ENCODE measurements around the gene ITGAL. TPM values are rescaled to one million over a fixed set of nuclear protein-coding genes. Genes with fewer than 3 reads are reported as not detected.

ITGAL gene
- total and polyA plus RNA-seq, 4 donors, result 4.3 to 11.8 (median 6.9) TPM

DNA sequence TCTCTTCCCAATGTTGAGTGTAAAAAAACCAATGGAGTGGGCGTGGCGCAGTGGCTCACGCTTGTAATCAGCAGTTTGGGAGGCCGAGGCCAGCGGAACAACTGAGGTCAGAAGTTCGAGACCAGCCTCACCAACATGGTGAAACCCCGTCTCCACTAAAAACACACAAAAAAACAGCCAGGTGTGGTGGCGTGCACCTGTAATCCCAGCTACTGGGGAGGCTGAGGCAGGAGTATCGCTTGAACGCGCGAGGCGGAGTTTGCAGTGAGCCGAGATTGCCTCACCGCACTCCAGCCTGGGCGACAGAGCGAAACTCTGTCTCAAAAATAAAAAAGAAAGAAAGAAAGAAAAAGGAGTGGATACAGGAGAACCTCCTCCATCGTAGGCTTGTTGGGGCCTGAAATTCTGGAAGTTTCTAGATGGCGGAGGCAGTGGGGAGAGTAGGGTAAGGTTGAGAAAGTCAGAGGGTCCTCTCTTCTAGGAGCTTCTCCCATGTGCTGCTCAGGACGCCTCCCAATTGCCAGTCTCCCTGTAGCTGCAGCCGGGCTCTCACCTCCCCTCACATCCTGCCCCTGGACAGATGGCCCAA is 86.3 kb downstream of the ITGAL start:
- peak overlapping the region in 2 of 3 donors; percentile 25 to 46 for H3K4me3 ChIP-seq (ENCODE audit: low read depth in 1 of 3, low read length in 3 of 3)
- H3K27me3 ChIP-seq (ENCODE audit: control insufficient read depth in 4 of 4, insufficient read depth in 4 of 4, low read length in 3 of 4), result no peaks in the 10 kb centered on the region
- no peaks in the 10 kb centered on the region for H3K9me3 ChIP-seq (ENCODE audit: control insufficient read depth in 4 of 4, low read length in 3 of 4)
- H3K27ac ChIP-seq (ENCODE audit: low read depth in 1 of 2, low read length in 2 of 2), result peak overlapping the region; percentile 91 to 94
- TF ChIP-seq FOXA1 (IDR thresholded peaks at IDR 0.05), result no peak
- no peak for TF ChIP-seq RAD21 (IDR thresholded peaks at IDR 0.05)
- no peak for TF ChIP-seq TAF1 (conservative IDR thresholded peaks at IDR 0.05)
- TF ChIP-seq HNF4G (IDR thresholded peaks at IDR 0.05), result no peak
- no peak for TF ChIP-seq SP1 (IDR thresholded peaks at IDR 0.05)
- TF ChIP-seq, protein P1, sequence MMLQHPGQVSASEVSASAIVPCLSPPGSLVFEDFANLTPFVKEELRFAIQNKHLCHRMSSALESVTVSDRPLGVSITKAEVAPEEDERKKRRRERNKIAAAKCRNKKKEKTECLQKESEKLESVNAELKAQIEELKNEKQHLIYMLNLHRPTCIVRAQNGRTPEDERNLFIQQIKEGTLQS (IDR thresholded peaks at IDR 0.05), result no peak
- no peak for TF ChIP-seq EGR1 (IDR thresholded peaks at IDR 0.05; ENCODE audit: low read depth in 2 of 2)
- no peak for TF ChIP-seq GABPA (IDR thresholded peaks at IDR 0.05 in 1 of 2, conservative IDR thresholded peaks at IDR 0.05 in 1 of 2)
- TF ChIP-seq, protein P2, sequence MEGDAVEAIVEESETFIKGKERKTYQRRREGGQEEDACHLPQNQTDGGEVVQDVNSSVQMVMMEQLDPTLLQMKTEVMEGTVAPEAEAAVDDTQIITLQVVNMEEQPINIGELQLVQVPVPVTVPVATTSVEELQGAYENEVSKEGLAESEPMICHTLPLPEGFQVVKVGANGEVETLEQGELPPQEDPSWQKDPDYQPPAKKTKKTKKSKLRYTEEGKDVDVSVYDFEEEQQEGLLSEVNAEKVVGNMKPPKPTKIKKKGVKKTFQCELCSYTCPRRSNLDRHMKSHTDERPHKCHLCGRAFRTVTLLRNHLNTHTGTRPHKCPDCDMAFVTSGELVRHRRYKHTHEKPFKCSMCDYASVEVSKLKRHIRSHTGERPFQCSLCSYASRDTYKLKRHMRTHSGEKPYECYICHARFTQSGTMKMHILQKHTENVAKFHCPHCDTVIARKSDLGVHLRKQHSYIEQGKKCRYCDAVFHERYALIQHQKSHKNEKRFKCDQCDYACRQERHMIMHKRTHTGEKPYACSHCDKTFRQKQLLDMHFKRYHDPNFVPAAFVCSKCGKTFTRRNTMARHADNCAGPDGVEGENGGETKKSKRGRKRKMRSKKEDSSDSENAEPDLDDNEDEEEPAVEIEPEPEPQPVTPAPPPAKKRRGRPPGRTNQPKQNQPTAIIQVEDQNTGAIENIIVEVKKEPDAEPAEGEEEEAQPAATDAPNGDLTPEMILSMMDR (IDR thresholded peaks at IDR 0.05; ENCODE audit: low read depth, low read length, missing input control), result no peak
- TF ChIP-seq JUND (IDR thresholded peaks at IDR 0.05), result no peak
- TF ChIP-seq, protein P3, sequence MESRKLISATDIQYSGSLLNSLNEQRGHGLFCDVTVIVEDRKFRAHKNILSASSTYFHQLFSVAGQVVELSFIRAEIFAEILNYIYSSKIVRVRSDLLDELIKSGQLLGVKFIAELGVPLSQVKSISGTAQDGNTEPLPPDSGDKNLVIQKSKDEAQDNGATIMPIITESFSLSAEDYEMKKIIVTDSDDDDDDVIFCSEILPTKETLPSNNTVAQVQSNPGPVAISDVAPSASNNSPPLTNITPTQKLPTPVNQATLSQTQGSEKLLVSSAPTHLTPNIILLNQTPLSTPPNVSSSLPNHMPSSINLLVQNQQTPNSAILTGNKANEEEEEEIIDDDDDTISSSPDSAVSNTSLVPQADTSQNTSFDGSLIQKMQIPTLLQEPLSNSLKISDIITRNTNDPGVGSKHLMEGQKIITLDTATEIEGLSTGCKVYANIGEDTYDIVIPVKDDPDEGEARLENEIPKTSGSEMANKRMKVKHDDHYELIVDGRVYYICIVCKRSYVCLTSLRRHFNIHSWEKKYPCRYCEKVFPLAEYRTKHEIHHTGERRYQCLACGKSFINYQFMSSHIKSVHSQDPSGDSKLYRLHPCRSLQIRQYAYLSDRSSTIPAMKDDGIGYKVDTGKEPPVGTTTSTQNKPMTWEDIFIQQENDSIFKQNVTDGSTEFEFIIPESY (IDR thresholded peaks at IDR 0.05), result no peak
- TF ChIP-seq, protein P4, sequence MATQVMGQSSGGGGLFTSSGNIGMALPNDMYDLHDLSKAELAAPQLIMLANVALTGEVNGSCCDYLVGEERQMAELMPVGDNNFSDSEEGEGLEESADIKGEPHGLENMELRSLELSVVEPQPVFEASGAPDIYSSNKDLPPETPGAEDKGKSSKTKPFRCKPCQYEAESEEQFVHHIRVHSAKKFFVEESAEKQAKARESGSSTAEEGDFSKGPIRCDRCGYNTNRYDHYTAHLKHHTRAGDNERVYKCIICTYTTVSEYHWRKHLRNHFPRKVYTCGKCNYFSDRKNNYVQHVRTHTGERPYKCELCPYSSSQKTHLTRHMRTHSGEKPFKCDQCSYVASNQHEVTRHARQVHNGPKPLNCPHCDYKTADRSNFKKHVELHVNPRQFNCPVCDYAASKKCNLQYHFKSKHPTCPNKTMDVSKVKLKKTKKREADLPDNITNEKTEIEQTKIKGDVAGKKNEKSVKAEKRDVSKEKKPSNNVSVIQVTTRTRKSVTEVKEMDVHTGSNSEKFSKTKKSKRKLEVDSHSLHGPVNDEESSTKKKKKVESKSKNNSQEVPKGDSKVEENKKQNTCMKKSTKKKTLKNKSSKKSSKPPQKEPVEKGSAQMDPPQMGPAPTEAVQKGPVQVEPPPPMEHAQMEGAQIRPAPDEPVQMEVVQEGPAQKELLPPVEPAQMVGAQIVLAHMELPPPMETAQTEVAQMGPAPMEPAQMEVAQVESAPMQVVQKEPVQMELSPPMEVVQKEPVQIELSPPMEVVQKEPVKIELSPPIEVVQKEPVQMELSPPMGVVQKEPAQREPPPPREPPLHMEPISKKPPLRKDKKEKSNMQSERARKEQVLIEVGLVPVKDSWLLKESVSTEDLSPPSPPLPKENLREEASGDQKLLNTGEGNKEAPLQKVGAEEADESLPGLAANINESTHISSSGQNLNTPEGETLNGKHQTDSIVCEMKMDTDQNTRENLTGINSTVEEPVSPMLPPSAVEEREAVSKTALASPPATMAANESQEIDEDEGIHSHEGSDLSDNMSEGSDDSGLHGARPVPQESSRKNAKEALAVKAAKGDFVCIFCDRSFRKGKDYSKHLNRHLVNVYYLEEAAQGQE (IDR thresholded peaks at IDR 0.05), result no peak
- no peak for TF ChIP-seq YY1 (IDR thresholded peaks at IDR 0.05)
- WGBS, result 82% methylated on average over 21 of the region's 21 CpGs
- peaks cover 2 to 10% (median 5%) of the 10 kb centered on the region in 4 donors for H3K36me3 ChIP-seq (ENCODE audit: control insufficient read depth in 4 of 4, insufficient read depth in 3 of 4, low read depth in 1 of 4, low read length in 3 of 4)
- no peak for DNase-seq (ENCODE audit: low spot score)
- peaks cover 2 to 18% (median 10%) of the 10 kb centered on the region in 4 donors for H3K4me1 ChIP-seq (ENCODE audit: control insufficient read depth in 4 of 4, insufficient read depth in 4 of 4, low read length in 3 of 4)
- H3K9ac ChIP-seq (ENCODE audit: low read depth in 1 of 2, low read length in 2 of 2), result no peak overlapping the region

DNA sequence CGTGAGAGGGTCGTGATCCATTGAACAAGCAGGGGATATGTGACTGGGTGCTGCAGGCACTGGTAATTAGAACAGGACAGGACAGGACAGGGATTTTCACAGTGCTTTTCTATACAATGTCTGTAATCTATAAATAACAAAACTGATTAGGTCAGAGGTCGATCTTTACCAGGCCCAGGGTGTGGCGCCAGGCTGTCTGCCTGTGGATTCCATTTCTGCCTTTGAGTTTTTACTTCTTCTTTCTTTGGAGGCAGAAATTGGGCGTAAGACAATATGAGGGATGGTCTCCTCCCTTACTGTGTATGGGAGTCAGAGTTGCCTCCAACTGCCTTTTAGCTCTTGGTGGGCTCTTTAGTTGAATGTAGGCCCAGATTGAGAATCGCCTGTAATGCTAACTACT is 87.1 kb downstream of the ITGAL start:
- H3K9ac ChIP-seq (ENCODE audit: low read depth in 1 of 2, low read length in 2 of 2), result no peak overlapping the region
- no peak overlapping the region for H3K27ac ChIP-seq (ENCODE audit: low read depth in 1 of 2, low read length in 2 of 2)
- peaks cover 2 to 18% (median 10%) of the 10 kb centered on the region in 4 donors for H3K4me1 ChIP-seq (ENCODE audit: control insufficient read depth in 4 of 4, insufficient read depth in 4 of 4, low read length in 3 of 4)
- H3K4me3 ChIP-seq (ENCODE audit: low read depth in 1 of 3, low read length in 3 of 3), result no peak overlapping the region
- H3K36me3 ChIP-seq (ENCODE audit: control insufficient read depth in 4 of 4, insufficient read depth in 3 of 4, low read depth in 1 of 4, low read length in 3 of 4), result peaks cover 2 to 10% (median 3%) of the 10 kb centered on the region in 4 donors
- H3K27me3 ChIP-seq (ENCODE audit: control insufficient read depth in 4 of 4, insufficient read depth in 4 of 4, low read length in 3 of 4), result no peaks in the 10 kb centered on the region
- WGBS, result 94% methylated on average over 6 of the region's 6 CpGs
- DNase-seq (ENCODE audit: low spot score), result no peak
- H3K9me3 ChIP-seq (ENCODE audit: control insufficient read depth in 4 of 4, low read length in 3 of 4), result no peaks in the 10 kb centered on the region
- TF ChIP-seq HNF4A (conservative IDR thresholded peaks at IDR 0.05), result no peak
- no peak for TF ChIP-seq JUND (IDR thresholded peaks at IDR 0.05)
- TF ChIP-seq YY1 (IDR thresholded peaks at IDR 0.05), result no peak
- TF ChIP-seq RAD21 (IDR thresholded peaks at IDR 0.05), result no peak
- TF ChIP-seq HNF4G (IDR thresholded peaks at IDR 0.05), result no peak
- TF ChIP-seq FOXA1 (IDR thresholded peaks at IDR 0.05), result no peak
- TF ChIP-seq, protein P4 (IDR thresholded peaks at IDR 0.05), result no peak
- TF ChIP-seq, protein P1 (IDR thresholded peaks at IDR 0.05), result no peak
- TF ChIP-seq FOXA2 (IDR thresholded peaks at IDR 0.05), result no peak
- no peak for TF ChIP-seq SP1 (IDR thresholded peaks at IDR 0.05)
- no peak for TF ChIP-seq NR2F2 (IDR thresholded peaks at IDR 0.05)
- TF ChIP-seq, protein P5, sequence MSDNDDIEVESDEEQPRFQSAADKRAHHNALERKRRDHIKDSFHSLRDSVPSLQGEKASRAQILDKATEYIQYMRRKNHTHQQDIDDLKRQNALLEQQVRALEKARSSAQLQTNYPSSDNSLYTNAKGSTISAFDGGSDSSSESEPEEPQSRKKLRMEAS (IDR thresholded peaks at IDR 0.05), result no peak
- TF ChIP-seq TAF1 (conservative IDR thresholded peaks at IDR 0.05), result no peak
